SK-N-MC (cell line): ENCODE results near the gene CTRB1.

Source experiments
- DNase-seq: peaks from one replicate; pipeline ENCODE4 v3.0.0-alpha.2; 2011; ENCODE audit warnings: low read depth, low spot score
- H3K27ac ChIP-seq: fragments of 200-600 bp; sonication (generic); 2 replicates; pipeline ENCODE4 v1.5.1; 2016; ENCODE audit warnings: mixed run types
- H3K36me3 ChIP-seq: fragments of 200-600 bp; sonication (generic); 2 replicates; pipeline ENCODE4 v1.6.1; 2017; ENCODE audit warnings: antibody characterized with exemption, low read length, mixed read lengths; ENCODE audit not compliant: insufficient read depth
- H3K4me3 ChIP-seq: fragments of 200-600 bp; sonication (generic); 2 replicates; pipeline ENCODE4 v1.5.1; 2016
- H3K9ac ChIP-seq: fragments of 200-600 bp; sonication (generic); 2 replicates; pipeline ENCODE4 v1.8.0; 2017; ENCODE audit warnings: mixed run types, mixed read lengths; ENCODE audit not compliant: insufficient read length
- H3K9me3 ChIP-seq: fragments of 200-600 bp; sonication (generic); 2 replicates; pipeline ENCODE4 v1.6.1; 2017; ENCODE audit warnings: low read depth, mild to moderate bottlenecking, antibody characterized with exemption, low read length, moderate library complexity, mixed read lengths
- EZH2 ChIP-seq: fragments of 200-600 bp; sonication (generic); IDR thresholded peaks from one replicate; pipeline ENCODE4 v1.6.1; 2017; ENCODE audit warnings: antibody characterized with exemption
- FOXP2 ChIP-seq: optimal IDR thresholded peaks from 2 replicates; pipeline ENCODE3; 2011; ENCODE audit warnings: mild to moderate bottlenecking, moderate library complexity; ENCODE audit not compliant: insufficient read depth; ENCODE audit errors: extremely low read length, control extremely low read depth
- POLR2AphosphoS5 ChIP-seq: IDR thresholded peaks from 2 replicates; pipeline ENCODE4 v1.6.1; 2012; ENCODE audit warnings: mild to moderate bottlenecking, low read depth, low read length, borderline replicate concordance

CTRB1 gene

GRCh38 chr16:75228143-75228976, 9.6 kb downstream of the CTRB1 start:
- Histone ChIP-seq H3K9ac (no peak overlapping the region), H3K4me3 (no peak overlapping the region), H3K27ac (no peak overlapping the region), H3K36me3 (no peaks in the 10 kb centered on the region), H3K9me3 (no peaks in the 10 kb centered on the region)
- DNase-seq = no peak
- no peak for TF ChIP-seq EZH2
- no peak for TF ChIP-seq POLR2AphosphoS5
- TF ChIP-seq FOXP2 = no peak

DNA sequence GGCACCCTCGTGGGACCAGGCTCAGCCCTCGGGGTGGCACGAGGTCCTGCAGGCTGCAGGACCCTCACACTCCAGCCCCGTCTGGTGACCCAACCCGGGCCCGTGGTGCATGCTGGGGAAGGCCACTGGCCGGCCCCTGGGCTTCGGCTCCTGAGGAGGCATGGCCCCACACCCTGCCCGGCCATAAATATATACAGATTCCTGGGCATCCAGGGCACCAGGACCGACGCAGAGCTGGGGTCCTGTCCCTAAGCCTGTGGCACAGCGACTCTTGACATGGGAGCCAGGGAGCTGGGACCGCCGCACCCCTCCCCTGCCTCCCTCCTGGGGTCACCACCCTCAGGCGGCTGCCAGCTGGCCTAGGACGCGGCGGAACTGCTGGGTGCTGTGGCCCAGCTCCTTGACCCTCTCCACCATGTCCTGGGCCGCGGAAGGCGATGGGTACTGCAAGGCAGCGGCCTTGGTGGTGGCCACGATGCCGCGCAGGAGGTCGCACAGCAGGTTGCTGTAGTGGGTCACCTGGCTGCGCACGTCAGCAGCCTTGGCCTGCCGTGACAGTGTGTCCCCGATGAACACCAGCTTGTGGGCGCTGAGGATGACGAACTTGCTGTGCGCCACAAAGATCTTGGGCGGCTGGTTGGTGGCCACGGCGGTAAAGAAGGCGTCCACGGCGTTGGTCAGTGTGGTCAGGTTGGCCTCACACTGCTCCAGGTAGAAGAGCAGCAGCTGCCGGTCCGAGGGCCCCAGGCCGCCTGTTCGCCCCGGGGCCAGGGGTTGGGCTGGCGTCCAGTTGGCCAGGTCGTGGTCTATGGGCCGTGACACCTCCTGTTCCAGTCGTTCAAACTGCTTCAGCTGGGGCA, 10.6 kb downstream of the CTRB1 start:
- Histone ChIP-seq H3K27ac (no peak overlapping the region), H3K4me3 (no peak overlapping the region), H3K9me3 (no peaks in the 10 kb centered on the region), H3K36me3 (no peaks in the 10 kb centered on the region), H3K9ac (no peak overlapping the region)
- no peak for DNase-seq
- no peak for TF ChIP-seq FOXP2
- no peak for TF ChIP-seq EZH2
- TF ChIP-seq POLR2AphosphoS5 = no peak

DNA sequence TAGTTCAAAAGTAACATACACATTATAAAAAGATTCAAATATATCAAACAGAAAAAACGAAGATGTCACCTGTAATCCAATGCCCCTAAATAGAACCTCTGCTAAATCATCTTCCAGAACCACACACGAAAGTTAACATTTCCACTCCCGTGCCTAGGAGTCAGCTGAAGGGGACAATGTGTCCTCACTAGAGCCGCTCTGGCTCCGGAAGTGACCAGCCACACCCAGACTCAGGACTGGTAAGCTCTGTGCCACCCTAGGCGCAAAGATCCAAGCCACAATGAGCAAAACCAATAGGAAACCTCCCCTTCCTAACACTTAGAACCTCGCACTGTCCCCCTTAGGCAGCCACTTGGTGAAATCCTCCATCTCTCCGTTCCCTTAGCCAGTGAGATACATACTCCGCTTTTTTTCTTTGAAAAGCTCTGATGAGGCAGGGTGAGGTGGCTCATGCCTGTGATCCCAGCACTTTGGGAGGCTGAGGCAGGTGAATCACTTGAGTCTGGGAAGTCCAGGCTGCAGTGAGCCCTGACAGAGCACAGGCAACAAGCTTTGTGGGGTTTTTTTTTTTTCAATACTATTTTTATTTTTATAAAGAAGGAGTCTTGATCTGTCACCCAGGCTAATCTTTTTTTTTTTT, 11.8 kb downstream of the CTRB1 start:
- Histone ChIP-seq H3K9ac (no peak overlapping the region), H3K9me3 (no peaks in the 10 kb centered on the region), H3K36me3 (no peaks in the 10 kb centered on the region), H3K27ac (no peak overlapping the region), H3K4me3 (no peak overlapping the region)
- TF ChIP-seq FOXP2 = no peak
- no peak for TF ChIP-seq POLR2AphosphoS5
- TF ChIP-seq EZH2 = no peak
- DNase-seq = no peak

GRCh38 chr16:75231570-75231969, 12.8 kb downstream of the CTRB1 start:
- Histone ChIP-seq H3K9ac (no peak overlapping the region), H3K9me3 (no peaks in the 10 kb centered on the region), H3K36me3 (no peaks in the 10 kb centered on the region), H3K4me3 (no peak overlapping the region), H3K27ac (no peak overlapping the region)
- DNase-seq = no peak
- no peak for TF ChIP-seq POLR2AphosphoS5
- TF ChIP-seq FOXP2 = no peak
- no peak for TF ChIP-seq EZH2

- H3K9ac ChIP-seq = no peak overlapping the region
- no peaks in the 10 kb centered on the region for H3K36me3 ChIP-seq
- H3K9me3 ChIP-seq = no peaks in the 10 kb centered on the region
- TF ChIP-seq EZH2 = no peak
- TF ChIP-seq FOXP2 = no peak
- no peak for TF ChIP-seq POLR2AphosphoS5
- H3K27ac ChIP-seq = no peak overlapping the region
- DNase-seq = no peak
- no peak overlapping the region for H3K4me3 ChIP-seq
These were observed 14.8 kb downstream of the CTRB1 start for GRCh38 chr16:75233611-75233938.

DNA sequence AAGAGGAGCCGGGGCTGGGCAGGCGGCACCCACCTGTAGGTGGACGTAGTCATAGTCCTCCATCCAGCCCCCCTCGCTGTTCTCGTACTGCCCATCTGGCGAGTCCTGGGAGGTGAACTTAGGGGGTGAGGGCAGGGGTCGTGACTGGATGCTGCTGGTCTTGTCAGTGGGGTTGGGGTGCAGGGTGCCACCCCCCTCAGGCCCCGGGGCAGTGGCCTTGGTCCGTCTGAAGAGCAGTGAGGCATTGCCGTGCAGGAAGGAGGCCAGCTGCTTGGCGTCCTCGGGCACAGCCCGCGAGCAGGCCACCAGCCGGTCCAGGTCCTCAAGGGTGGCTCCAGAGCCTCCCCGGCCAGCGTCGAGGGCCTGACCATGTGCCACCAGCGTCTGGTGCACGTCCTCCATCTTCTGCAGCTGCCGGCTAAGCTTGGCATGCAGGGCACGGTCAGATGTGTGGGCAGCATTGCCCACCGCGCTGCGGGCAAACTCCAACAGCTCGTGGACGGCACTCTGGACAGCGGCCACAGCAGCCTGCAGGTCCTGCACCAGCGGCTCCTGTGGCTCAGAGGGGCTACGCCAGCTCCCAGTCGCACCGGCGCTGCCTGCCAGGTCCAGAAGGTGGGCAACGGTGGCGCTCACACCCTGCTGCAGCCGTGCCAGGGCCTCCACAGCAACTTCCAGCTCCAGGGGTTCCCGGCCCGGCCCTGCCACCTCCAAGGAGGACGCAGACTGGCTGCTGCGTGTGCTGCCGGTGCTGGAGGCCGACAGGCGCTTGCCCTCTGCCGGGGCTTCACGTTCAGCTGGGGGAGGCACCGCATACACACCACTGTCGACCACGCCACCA, 16.3 kb downstream of the CTRB1 start:
- H3K4me3 ChIP-seq = no peak overlapping the region
- H3K9ac ChIP-seq = no peak overlapping the region
- DNase-seq = no peak
- H3K36me3 ChIP-seq = no peaks in the 10 kb centered on the region
- TF ChIP-seq FOXP2 = no peak
- no peak for TF ChIP-seq EZH2
- TF ChIP-seq POLR2AphosphoS5 = no peak
- no peaks in the 10 kb centered on the region for H3K9me3 ChIP-seq
- H3K27ac ChIP-seq = no peak overlapping the region

- no peaks in the 10 kb centered on the region for H3K9me3 ChIP-seq
- no peak for TF ChIP-seq FOXP2
- TF ChIP-seq EZH2 = no peak
- no peak for TF ChIP-seq POLR2AphosphoS5
- H3K27ac ChIP-seq = no peak overlapping the region
- no peak for DNase-seq
- no peak overlapping the region for H3K4me3 ChIP-seq
- H3K9ac ChIP-seq = no peak overlapping the region
- no peaks in the 10 kb centered on the region for H3K36me3 ChIP-seq
These were observed 17.0 kb downstream of the CTRB1 start for GRCh38 chr16:75235721-75236193.

GRCh38 chr16:75236232-75236631, 17.4 kb downstream of the CTRB1 start:
- H3K9me3 ChIP-seq = no peaks in the 10 kb centered on the region
- DNase-seq = no peak
- no peak overlapping the region for H3K9ac ChIP-seq
- H3K27ac ChIP-seq = no peak overlapping the region
- no peaks in the 10 kb centered on the region for H3K36me3 ChIP-seq
- no peak overlapping the region for H3K4me3 ChIP-seq
- TF ChIP-seq EZH2 = no peak
- no peak for TF ChIP-seq POLR2AphosphoS5
- TF ChIP-seq FOXP2 = no peak
